ENCODE data around the gene CRB3. TPM values are rescaled to one million over a fixed set of nuclear protein-coding genes. Genes with fewer than 3 reads are reported as not detected.

The CRB3 gene
- total and polyA plus RNA-seq, 4 donors = 19.2 to 38.7 (median 28.9) TPM

DNA sequence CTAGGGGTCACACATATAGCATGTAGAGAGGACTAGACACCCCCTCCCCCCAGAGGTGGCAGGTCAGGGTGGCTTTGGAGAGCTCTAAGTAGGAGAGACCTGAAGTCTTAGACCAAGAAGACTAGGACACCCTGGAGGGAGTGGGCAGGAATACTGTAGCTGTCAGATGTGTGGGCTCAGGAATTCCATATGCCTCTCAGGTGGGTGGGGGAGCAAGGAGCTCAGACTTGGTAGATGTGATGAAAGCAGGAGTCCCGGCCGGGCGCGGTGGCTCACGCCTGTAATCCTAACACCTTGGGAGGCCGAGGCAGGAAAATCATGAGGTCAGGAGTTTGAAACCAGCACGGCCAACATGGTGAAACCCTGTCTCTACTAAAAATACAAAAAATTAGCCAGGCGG lies 1.6 kb downstream of the CRB3 start:
- H3K4me1 ChIP-seq (ENCODE audit: control insufficient read depth in 4 of 4, insufficient read depth in 4 of 4, low read length in 3 of 4) = peaks cover 0 to 11% (median 6%) of the 10 kb centered on the region in 4 donors
- DNase-seq (ENCODE audit: low spot score) = no peak
- H3K36me3 ChIP-seq (ENCODE audit: control insufficient read depth in 4 of 4, insufficient read depth in 3 of 4, low read depth in 1 of 4, low read length in 3 of 4) = peaks cover 3 to 9% (median 5%) of the 10 kb centered on the region in 4 donors
- TF ChIP-seq TAF1 (conservative IDR thresholded peaks at IDR 0.05) = no peak
- TF ChIP-seq CTCF (IDR thresholded peaks at IDR 0.05; ENCODE audit: low read depth, low read length, missing input control) = no peak
- TF ChIP-seq, protein P1, sequence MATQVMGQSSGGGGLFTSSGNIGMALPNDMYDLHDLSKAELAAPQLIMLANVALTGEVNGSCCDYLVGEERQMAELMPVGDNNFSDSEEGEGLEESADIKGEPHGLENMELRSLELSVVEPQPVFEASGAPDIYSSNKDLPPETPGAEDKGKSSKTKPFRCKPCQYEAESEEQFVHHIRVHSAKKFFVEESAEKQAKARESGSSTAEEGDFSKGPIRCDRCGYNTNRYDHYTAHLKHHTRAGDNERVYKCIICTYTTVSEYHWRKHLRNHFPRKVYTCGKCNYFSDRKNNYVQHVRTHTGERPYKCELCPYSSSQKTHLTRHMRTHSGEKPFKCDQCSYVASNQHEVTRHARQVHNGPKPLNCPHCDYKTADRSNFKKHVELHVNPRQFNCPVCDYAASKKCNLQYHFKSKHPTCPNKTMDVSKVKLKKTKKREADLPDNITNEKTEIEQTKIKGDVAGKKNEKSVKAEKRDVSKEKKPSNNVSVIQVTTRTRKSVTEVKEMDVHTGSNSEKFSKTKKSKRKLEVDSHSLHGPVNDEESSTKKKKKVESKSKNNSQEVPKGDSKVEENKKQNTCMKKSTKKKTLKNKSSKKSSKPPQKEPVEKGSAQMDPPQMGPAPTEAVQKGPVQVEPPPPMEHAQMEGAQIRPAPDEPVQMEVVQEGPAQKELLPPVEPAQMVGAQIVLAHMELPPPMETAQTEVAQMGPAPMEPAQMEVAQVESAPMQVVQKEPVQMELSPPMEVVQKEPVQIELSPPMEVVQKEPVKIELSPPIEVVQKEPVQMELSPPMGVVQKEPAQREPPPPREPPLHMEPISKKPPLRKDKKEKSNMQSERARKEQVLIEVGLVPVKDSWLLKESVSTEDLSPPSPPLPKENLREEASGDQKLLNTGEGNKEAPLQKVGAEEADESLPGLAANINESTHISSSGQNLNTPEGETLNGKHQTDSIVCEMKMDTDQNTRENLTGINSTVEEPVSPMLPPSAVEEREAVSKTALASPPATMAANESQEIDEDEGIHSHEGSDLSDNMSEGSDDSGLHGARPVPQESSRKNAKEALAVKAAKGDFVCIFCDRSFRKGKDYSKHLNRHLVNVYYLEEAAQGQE (IDR thresholded peaks at IDR 0.05) = no peak
- TF ChIP-seq, protein P2, sequence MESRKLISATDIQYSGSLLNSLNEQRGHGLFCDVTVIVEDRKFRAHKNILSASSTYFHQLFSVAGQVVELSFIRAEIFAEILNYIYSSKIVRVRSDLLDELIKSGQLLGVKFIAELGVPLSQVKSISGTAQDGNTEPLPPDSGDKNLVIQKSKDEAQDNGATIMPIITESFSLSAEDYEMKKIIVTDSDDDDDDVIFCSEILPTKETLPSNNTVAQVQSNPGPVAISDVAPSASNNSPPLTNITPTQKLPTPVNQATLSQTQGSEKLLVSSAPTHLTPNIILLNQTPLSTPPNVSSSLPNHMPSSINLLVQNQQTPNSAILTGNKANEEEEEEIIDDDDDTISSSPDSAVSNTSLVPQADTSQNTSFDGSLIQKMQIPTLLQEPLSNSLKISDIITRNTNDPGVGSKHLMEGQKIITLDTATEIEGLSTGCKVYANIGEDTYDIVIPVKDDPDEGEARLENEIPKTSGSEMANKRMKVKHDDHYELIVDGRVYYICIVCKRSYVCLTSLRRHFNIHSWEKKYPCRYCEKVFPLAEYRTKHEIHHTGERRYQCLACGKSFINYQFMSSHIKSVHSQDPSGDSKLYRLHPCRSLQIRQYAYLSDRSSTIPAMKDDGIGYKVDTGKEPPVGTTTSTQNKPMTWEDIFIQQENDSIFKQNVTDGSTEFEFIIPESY (IDR thresholded peaks at IDR 0.05) = no peak
- no peak for TF ChIP-seq GABPA (IDR thresholded peaks at IDR 0.05 in 1 of 2, conservative IDR thresholded peaks at IDR 0.05 in 1 of 2)
- TF ChIP-seq EGR1 (IDR thresholded peaks at IDR 0.05; ENCODE audit: low read depth in 2 of 2) = no peak
- TF ChIP-seq HNF4G (IDR thresholded peaks at IDR 0.05) = no peak
- no peak for TF ChIP-seq RXRA (IDR thresholded peaks at IDR 0.05)
- TF ChIP-seq FOXA2 (IDR thresholded peaks at IDR 0.05) = no peak
- TF ChIP-seq SP1 (IDR thresholded peaks at IDR 0.05) = no peak
- no peak for TF ChIP-seq RAD21 (IDR thresholded peaks at IDR 0.05)
- TF ChIP-seq, protein P3, sequence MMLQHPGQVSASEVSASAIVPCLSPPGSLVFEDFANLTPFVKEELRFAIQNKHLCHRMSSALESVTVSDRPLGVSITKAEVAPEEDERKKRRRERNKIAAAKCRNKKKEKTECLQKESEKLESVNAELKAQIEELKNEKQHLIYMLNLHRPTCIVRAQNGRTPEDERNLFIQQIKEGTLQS (IDR thresholded peaks at IDR 0.05) = no peak
- TF ChIP-seq FOXA1 (IDR thresholded peaks at IDR 0.05) = no peak
- no peak for TF ChIP-seq JUND (IDR thresholded peaks at IDR 0.05)
- TF ChIP-seq, protein P4, sequence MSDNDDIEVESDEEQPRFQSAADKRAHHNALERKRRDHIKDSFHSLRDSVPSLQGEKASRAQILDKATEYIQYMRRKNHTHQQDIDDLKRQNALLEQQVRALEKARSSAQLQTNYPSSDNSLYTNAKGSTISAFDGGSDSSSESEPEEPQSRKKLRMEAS (IDR thresholded peaks at IDR 0.05) = no peak
- no peak for TF ChIP-seq HNF4A (conservative IDR thresholded peaks at IDR 0.05)
- no peak for TF ChIP-seq NR2F2 (IDR thresholded peaks at IDR 0.05)
- no peak for TF ChIP-seq YY1 (IDR thresholded peaks at IDR 0.05)
- H3K9ac ChIP-seq (ENCODE audit: low read depth in 1 of 2, low read length in 2 of 2) = no peak overlapping the region
- no peaks in the 10 kb centered on the region for H3K9me3 ChIP-seq (ENCODE audit: control insufficient read depth in 4 of 4, low read length in 3 of 4)
- 96% methylated on average over 8 of the region's 8 CpGs for WGBS
- H3K27ac ChIP-seq (ENCODE audit: low read depth in 1 of 2, low read length in 2 of 2) = no peak overlapping the region
- H3K27me3 ChIP-seq (ENCODE audit: control insufficient read depth in 4 of 4, insufficient read depth in 4 of 4, low read length in 3 of 4) = no peaks in the 10 kb centered on the region
- H3K4me3 ChIP-seq (ENCODE audit: low read depth in 1 of 3, low read length in 3 of 3) = no peak overlapping the region

All from liver (tissue), 9 donors.